GM19035 (cell line): ENCODE data around the gene TSPAN11.

Experiments used
- ATAC-seq: cut with Tn5 transposase; IDR thresholded peaks from one replicate; pipeline ENCODE4 v1.9.1; 2021; ENCODE audit not compliant: unreplicated experiment

The TSPAN11 gene

DNA sequence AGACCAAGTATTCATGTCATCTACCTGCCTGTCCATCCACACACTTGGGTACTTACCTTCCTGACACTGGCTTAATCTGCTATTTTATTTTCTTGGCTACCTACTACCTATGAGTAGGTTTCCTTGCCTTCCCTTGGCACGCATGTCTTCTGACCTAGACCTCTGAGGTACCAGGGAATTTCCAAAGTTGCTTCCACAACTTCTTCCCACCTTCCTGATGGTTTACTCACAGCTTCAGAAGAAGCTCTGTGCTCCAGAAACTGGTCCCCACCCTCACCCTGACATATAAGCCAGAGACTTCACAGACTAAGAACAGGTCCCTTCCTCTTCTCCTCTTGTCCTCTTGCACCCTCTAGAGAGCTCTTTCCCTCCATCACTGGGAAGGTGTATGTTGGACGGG, 111.4 kb downstream of the TSPAN11 start:
- no peak for ATAC-seq

DNA sequence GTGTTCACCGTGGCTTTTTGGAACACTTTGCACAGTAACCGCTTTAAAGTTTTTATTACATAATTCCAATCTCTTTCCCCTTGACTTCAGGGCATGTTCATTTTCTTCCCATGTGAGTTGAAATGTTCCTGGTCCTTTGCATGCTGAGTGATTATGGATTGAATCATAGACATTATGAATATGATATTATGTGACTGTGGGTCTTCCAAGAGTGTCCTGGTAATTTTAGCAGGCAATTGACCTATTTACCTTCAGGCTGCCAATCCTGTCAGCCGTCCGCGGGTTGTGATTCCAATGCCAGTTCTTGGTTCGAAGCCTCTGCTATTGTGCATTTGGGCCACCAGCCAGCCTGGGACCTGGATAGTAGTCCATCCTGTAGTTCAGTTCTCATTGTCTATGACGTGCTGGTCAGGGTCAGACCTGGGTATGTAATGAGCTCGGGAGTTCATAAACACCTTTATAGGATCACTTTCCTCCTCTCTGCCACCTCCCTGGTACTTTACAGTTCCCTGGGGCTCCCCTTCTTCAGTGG, 114.6 kb downstream of the TSPAN11 start:
- no peak for ATAC-seq
